Effector CD4-positive, alpha-beta T cell (primary cell): ENCODE measurements around the gene TRPM3.

Experiments
- DNase-seq: peaks from one replicate; pipeline ENCODE4 v3.0.0-alpha.2; 2020

TRPM3 gene

GRCh38 chr9:70539526-70539925 is 581.9 kb downstream of the TRPM3 start:
- no peak for DNase-seq

- DNase-seq = no peak
Observed at GRCh38 chr9:70539001-70539400, 582.4 kb downstream of the TRPM3 start.

- no peak for DNase-seq
Observed at GRCh38 chr9:70537084-70537483, 584.3 kb downstream of the TRPM3 start.

- DNase-seq = no peak
Observed at GRCh38 chr9:70535546-70536323, 585.7 kb downstream of the TRPM3 start.

GRCh38 chr9:70534471-70534870 is 587.0 kb downstream of the TRPM3 start:
- DNase-seq = no peak

GRCh38 chr9:70534061-70534460 is 587.4 kb downstream of the TRPM3 start:
- no peak for DNase-seq

GRCh38 chr9:70533492-70533891 is 587.9 kb downstream of the TRPM3 start:
- no peak for DNase-seq

GRCh38 chr9:70532716-70533115 is 588.7 kb downstream of the TRPM3 start:
- no peak for DNase-seq

- DNase-seq = no peak
Observed at GRCh38 chr9:70531311-70531710, 590.1 kb downstream of the TRPM3 start.

- no peak for DNase-seq
Observed at GRCh38 chr9:70530716-70531115, 590.7 kb downstream of the TRPM3 start.

GRCh38 chr9:70529833-70530232 is 591.6 kb downstream of the TRPM3 start:
- no peak for DNase-seq

- no peak for DNase-seq
Observed at GRCh38 chr9:70529377-70529776, 592.0 kb downstream of the TRPM3 start.

GRCh38 chr9:70526902-70527301 is 594.5 kb downstream of the TRPM3 start:
- DNase-seq = no peak

- DNase-seq = no peak
Observed at GRCh38 chr9:70525519-70525918, 595.9 kb downstream of the TRPM3 start.

GRCh38 chr9:70519912-70520724 is 601.3 kb downstream of the TRPM3 start:
- no peak for DNase-seq

- no peak for DNase-seq
Observed at GRCh38 chr9:70517926-70518610, 603.4 kb downstream of the TRPM3 start.

GRCh38 chr9:70514273-70514672 is 607.1 kb downstream of the TRPM3 start:
- no peak for DNase-seq

GRCh38 chr9:70511858-70512257 is 609.6 kb downstream of the TRPM3 start:
- no peak for DNase-seq

- DNase-seq = no peak
Observed at GRCh38 chr9:70510157-70510770, 611.2 kb downstream of the TRPM3 start.

- no peak for DNase-seq
Observed at GRCh38 chr9:70506159-70506558, 615.3 kb downstream of the TRPM3 start.

- no peak for DNase-seq
Observed at GRCh38 chr9:70504834-70505233, 616.6 kb downstream of the TRPM3 start.

GRCh38 chr9:70502690-70503089 is 618.7 kb downstream of the TRPM3 start:
- no peak for DNase-seq

- no peak for DNase-seq
Observed at GRCh38 chr9:70500793-70501192, 620.6 kb downstream of the TRPM3 start.
